ENCODE results near the gene NPTXR. TPM values are rescaled to one million over a fixed set of nuclear protein-coding genes. Genes with fewer than 3 reads are reported as not detected.

NPTXR gene
- total RNA-seq, 6 experiments from 2014 or later, result 1.4 to 5.4 (median 1.6) TPM

- no peak overlapping the region for H3K27ac Mint-ChIP-seq
- H3K9me3 Mint-ChIP-seq, result no peaks in the 10 kb centered on the region
- no peak for TF ChIP-seq CTCF (IDR thresholded peaks at IDR 0.05)
- no peak for DNase-seq
- no peak overlapping the region for H3K4me3 Mint-ChIP-seq
- peaks cover 12% of the 10 kb centered on the region for H3K36me3 Mint-ChIP-seq (ENCODE audit: low read depth)
- no peaks in the 10 kb centered on the region for H3K27me3 Mint-ChIP-seq (ENCODE audit: insufficient read depth)
- peaks cover 28% of the 10 kb centered on the region for H3K4me1 Mint-ChIP-seq (ENCODE audit: low read depth)
These were observed 59.0 kb downstream of the NPTXR start for GRCh38 chr22:38784856-38785255.

- TF ChIP-seq CTCF (IDR thresholded peaks at IDR 0.05), result no peak
- H3K36me3 Mint-ChIP-seq (ENCODE audit: low read depth), result peaks cover 12% of the 10 kb centered on the region
These were observed 59.8 kb downstream of the NPTXR start for GRCh38 chr22:38784035-38784434.

GRCh38 chr22:38783095-38783615 lies 60.7 kb downstream of the NPTXR start:
- Mint-ChIP-seq H3K27ac (no peak overlapping the region), H3K36me3 (ENCODE audit: low read depth) (peaks cover 10% of the 10 kb centered on the region), H3K9me3 (no peaks in the 10 kb centered on the region), H3K4me3 (no peak overlapping the region), H3K27me3 (ENCODE audit: insufficient read depth) (no peaks in the 10 kb centered on the region), H3K4me1 (ENCODE audit: low read depth) (peaks cover 28% of the 10 kb centered on the region)
- no peak for DNase-seq
- no peak for TF ChIP-seq CTCF (IDR thresholded peaks at IDR 0.05)

More at GRCh38 chr22:38784035-38784434, 59.8 kb downstream of the NPTXR start:
- no peak overlapping the region for H3K4me3 Mint-ChIP-seq
- H3K4me1 Mint-ChIP-seq (ENCODE audit: low read depth), result peaks cover 28% of the 10 kb centered on the region
- H3K27ac Mint-ChIP-seq, result no peak overlapping the region
- no peaks in the 10 kb centered on the region for H3K27me3 Mint-ChIP-seq (ENCODE audit: insufficient read depth)
- no peak for DNase-seq
- no peaks in the 10 kb centered on the region for H3K9me3 Mint-ChIP-seq

- TF ChIP-seq CTCF (IDR thresholded peaks at IDR 0.05), result no peak
- Mint-ChIP-seq H3K9me3 (no peaks in the 10 kb centered on the region), H3K36me3 (ENCODE audit: low read depth) (peaks cover 9% of the 10 kb centered on the region), H3K4me1 (ENCODE audit: low read depth) (peaks cover 28% of the 10 kb centered on the region), H3K27me3 (ENCODE audit: insufficient read depth) (no peaks in the 10 kb centered on the region), H3K4me3 (no peak overlapping the region), H3K27ac (no peak overlapping the region)
- no peak for DNase-seq
These were observed 61.3 kb downstream of the NPTXR start for GRCh38 chr22:38782402-38783094.

GRCh38 chr22:38781033-38781432 lies 62.8 kb downstream of the NPTXR start:
- no peaks in the 10 kb centered on the region for H3K27me3 Mint-ChIP-seq (ENCODE audit: insufficient read depth)
- no peak overlapping the region for H3K4me3 Mint-ChIP-seq
- peaks cover 9% of the 10 kb centered on the region for H3K36me3 Mint-ChIP-seq (ENCODE audit: low read depth)
- H3K9me3 Mint-ChIP-seq, result no peaks in the 10 kb centered on the region
- peaks cover 20% of the 10 kb centered on the region for H3K4me1 Mint-ChIP-seq (ENCODE audit: low read depth)
- DNase-seq, result no peak
- no peak overlapping the region for H3K27ac Mint-ChIP-seq
- no peak for TF ChIP-seq CTCF (IDR thresholded peaks at IDR 0.05)
